ENCODE measurements around the gene FOXP3.

The FOXP3 gene

GRCh38 chrX:49273181-49273727 is 8.7 kb upstream of the FOXP3 start:
- DNase-seq = no peak

GRCh38 chrX:49272421-49272820 is 7.9 kb upstream of the FOXP3 start:
- DNase-seq = no peak

GRCh38 chrX:49271341-49271740 is 6.8 kb upstream of the FOXP3 start:
- no peak for DNase-seq

- no peak for DNase-seq
Measured at GRCh38 chrX:49270249-49270921, 5.9 kb upstream of the FOXP3 start.

- DNase-seq = no peak
Measured at GRCh38 chrX:49269767-49270248, 5.3 kb upstream of the FOXP3 start, which contains the start of gene PPP1R3F. Gene PPP1R3F, plus strand, starts transcription at chrX:49269793. Its CDS starts 77 bp downstream, at chrX:49269870.

GRCh38 chrX:49269010-49269766 is 4.7 kb upstream of the FOXP3 start:
- peak; percentile 96 for DNase-seq

GRCh38 chrX:49268702-49269009 is 4.1 kb upstream of the FOXP3 start:
- DNase-seq = no peak

GRCh38 chrX:49266523-49267445 is 2.3 kb upstream of the FOXP3 start:
- no peak for DNase-seq

GRCh38 chrX:49263631-49264030 is 879 bp downstream of the FOXP3 start:
- DNase-seq = no peak

- DNase-seq = no peak
Measured at GRCh38 chrX:49262603-49263002, 1.9 kb downstream of the FOXP3 start.

GRCh38 chrX:49260221-49260985 is 4.1 kb downstream of the FOXP3 start:
- DNase-seq = no peak

GRCh38 chrX:49258749-49259124 is 5.8 kb downstream of the FOXP3 start:
- DNase-seq = no peak

GRCh38 chrX:49257846-49258748 is 6.4 kb downstream of the FOXP3 start:
- no peak for DNase-seq

GRCh38 chrX:49257074-49257790 is 7.3 kb downstream of the FOXP3 start:
- DNase-seq = no peak

GRCh38 chrX:49256268-49256995 is 8.1 kb downstream of the FOXP3 start:
- no peak for DNase-seq

- DNase-seq = no peak
Measured at GRCh38 chrX:49254639-49255038, 9.9 kb downstream of the FOXP3 start.

GRCh38 chrX:49251325-49251724 is 13.2 kb downstream of the FOXP3 start:
- no peak for DNase-seq

GRCh38 chrX:49250578-49250977 is 13.9 kb downstream of the FOXP3 start:
- DNase-seq = no peak

- DNase-seq = no peak
Measured at GRCh38 chrX:49250066-49250465, 14.4 kb downstream of the FOXP3 start.

- DNase-seq = no peak
Measured at GRCh38 chrX:49249616-49250015, 14.9 kb downstream of the FOXP3 start.

Measured in suppressor macrophage treated with lipopolysaccharide for 4 hours (primary cell).